HepG2 (cell line): ENCODE results near the gene SRP9. TPM values are rescaled to one million over a fixed set of nuclear protein-coding genes. Genes with fewer than 3 reads are reported as not detected.
A peak's percentile ranks its signal among the peaks of the same experiment; 100 is the strongest.

ENCODE experiments used
- ATF3 ChIP-seq: sonication (generic); formaldehyde crosslinking; IDR thresholded peaks from 2 replicates; pipeline ENCODE4 v1.4.0; 2020; ENCODE audit warnings: missing genetic modification reagents
- FOSL2 ChIP-seq: sonication (generic); formaldehyde crosslinking; IDR thresholded peaks from 2 replicates; pipeline ENCODE4 v1.4.0; 2020; ENCODE audit warnings: missing genetic modification reagents
- FOXP1 ChIP-seq, 2 experiments: fragments of 450-650 bp in 1 of 2; IDR thresholded peaks; 2 replicates each; pipeline ENCODE4 v1.6.1; 2017 to 2018; ENCODE audit warnings: antibody characterized with exemption in 1 of 2
- HMG20B ChIP-seq: conservative IDR thresholded peaks from 2 replicates; pipeline ENCODE4 v1.6.1; 2016; ENCODE audit warnings: missing genetic modification reagents, missing compliant biosample characterization
- HMGXB3 ChIP-seq: sonication (generic); formaldehyde crosslinking; IDR thresholded peaks from 2 replicates; pipeline ENCODE4 v1.4.0; 2020; ENCODE audit warnings: missing genetic modification reagents, borderline replicate concordance
- ISL2 ChIP-seq: sonication (generic); formaldehyde crosslinking; IDR thresholded peaks from 2 replicates; pipeline ENCODE4 v1.5.0; 2020; ENCODE audit warnings: missing genetic modification reagents
- KDM5B ChIP-seq: sonication (generic); formaldehyde crosslinking; IDR thresholded peaks from 2 replicates; pipeline ENCODE4 v1.4.0; 2020; ENCODE audit warnings: missing genetic modification reagents, mild to moderate bottlenecking, borderline replicate concordance
- RBAK ChIP-seq: sonication (generic); formaldehyde crosslinking; IDR thresholded peaks from 2 replicates; pipeline ENCODE4 v1.5.1; 2020; ENCODE audit warnings: mild to moderate bottlenecking, missing genetic modification reagents
- STAT6 ChIP-seq: sonication (generic); formaldehyde crosslinking; IDR thresholded peaks from 2 replicates; pipeline ENCODE4 v1.4.0; 2020; ENCODE audit warnings: missing genetic modification reagents, mild to moderate bottlenecking, borderline replicate concordance
- TBX2 ChIP-seq: sonication (generic); formaldehyde crosslinking; IDR thresholded peaks from 2 replicates; pipeline ENCODE4 v1.5.0; 2020; ENCODE audit warnings: missing genetic modification reagents, mild to moderate bottlenecking, borderline replicate concordance
- TIGD3 ChIP-seq: sonication (generic); formaldehyde crosslinking; IDR thresholded peaks from 2 replicates; pipeline ENCODE4 v1.5.1; 2020; ENCODE audit warnings: mild to moderate bottlenecking, missing genetic modification reagents, borderline replicate concordance
- ZBTB7A ChIP-seq: sonication (generic); formaldehyde crosslinking; IDR thresholded peaks from 2 replicates; pipeline ENCODE4 v1.8.0; 2022; ENCODE audit warnings: mild to moderate bottlenecking, missing genetic modification reagents
- ZFP41 ChIP-seq: sonication (generic); formaldehyde crosslinking; IDR thresholded peaks from 2 replicates; pipeline ENCODE4 v1.4.0; 2020; ENCODE audit warnings: mild to moderate bottlenecking, missing genetic modification reagents, borderline replicate concordance
- ZMAT3 ChIP-seq: sonication (generic); formaldehyde crosslinking; conservative IDR thresholded peaks from 2 replicates; pipeline ENCODE4 v1.7.0; 2021; ENCODE audit warnings: missing genetic modification reagents
- ZNF296 ChIP-seq: sonication (generic); formaldehyde crosslinking; conservative IDR thresholded peaks from 2 replicates; pipeline ENCODE4 v1.5.0; 2020; ENCODE audit warnings: mild to moderate bottlenecking, missing genetic modification reagents
- ZNF33A ChIP-seq: sonication (generic); formaldehyde crosslinking; IDR thresholded peaks from 2 replicates; pipeline ENCODE4 v1.5.1; 2020; ENCODE audit warnings: missing genetic modification reagents, mild to moderate bottlenecking, moderate library complexity, borderline replicate concordance
- ZNF343 ChIP-seq: sonication (generic); formaldehyde crosslinking; IDR thresholded peaks from 2 replicates; pipeline ENCODE4 v1.4.0; 2020; ENCODE audit warnings: mild to moderate bottlenecking, missing genetic modification reagents
- ZNF597 ChIP-seq: sonication (generic); formaldehyde crosslinking; IDR thresholded peaks from 2 replicates; pipeline ENCODE4 v1.5.0; 2020; ENCODE audit warnings: missing genetic modification reagents
- ZSCAN22 ChIP-seq: sonication (generic); formaldehyde crosslinking; IDR thresholded peaks from 2 replicates; pipeline ENCODE4 v1.4.0; 2020; ENCODE audit warnings: mild to moderate bottlenecking, missing genetic modification reagents
- polyA plus RNA-seq, 8 experiments: library from polyadenylated mRNA; depleted of rRNA in 3 of 8; stranded (reverse) in 7 of 8; unstranded in 1 of 8; fragments of >200 nt; fragmentation: Illumina TruSeq in 4 of 8; extraction: Trizol in 4 of 8; gene quantifications; 2 replicates each; pipeline versions ENCODE4 v1.2.1 to v1.2.3, GENCODE V29; 2011 to 2016; ENCODE audit warnings: low read depth in 4 of 8, missing spikeins in 1 of 8, mixed read lengths in 1 of 8; ENCODE audit not compliant: insufficient read depth in 1 of 8
- total RNA-seq, 5 experiments: library from RNA; depleted of rRNA; stranded (reverse); fragments of >200 nt; fragmentation: Illumina TruSeq; extraction: Trizol; gene quantifications; 2 replicates each; pipeline ENCODE4 v1.2.3, GENCODE V29; 2016; ENCODE audit warnings: low read depth in 1 of 5

Gene SRP9
- total and polyA plus RNA-seq, 2 of the 13 experiments (the other 11 are each of a cell fraction or from before 2014, with no cell fraction given), result 251 to 307 TPM

GRCh38 chr1:225813214-225813964, 35.8 kb downstream of the SRP9 start (continued):
- TF ChIP-seq TBX2 (CRISPR knock-in tag), result peak; percentile 95
- peak; percentile 78; the same call in 1 of the 2 replicates for TF ChIP-seq ZBTB7A (CRISPR knock-in tag)
- peak; percentile 59; the same call in 1 of the 2 replicates for TF ChIP-seq ZNF343 (CRISPR knock-in tag)
- TF ChIP-seq ISL2, result peak; percentile 96
- peak; percentile 63; the same call in 1 of the 2 replicates for TF ChIP-seq KDM5B (CRISPR knock-in tag)
- TF ChIP-seq HMG20B (CRISPR knock-in tag), result peak; percentile 83; the same call in 1 of the 2 replicates
- TF ChIP-seq ZMAT3, result 0 out of 2 replicates have a peak, but pooled peaks have one; percentile 66
- no peak for TF ChIP-seq ZNF597 (CRISPR knock-in tag)
- no peak for TF ChIP-seq ZNF33A
- TF ChIP-seq TIGD3 (CRISPR knock-in tag), result no peak
- no peak for TF ChIP-seq ZNF296 (CRISPR knock-in tag)
- TF ChIP-seq FOSL2 (CRISPR knock-in tag), result peak; percentile 82
- peak; percentile 39; the same call in 1 of the 2 replicates for TF ChIP-seq ATF3 (CRISPR knock-in tag)
- TF ChIP-seq FOXP1 (IDR thresholded peaks at IDR 0.05), result peak; percentile 53; the same call in 1 of the 2 replicates
- peak; percentile 91 for TF ChIP-seq FOXP1 (CRISPR knock-in tag; IDR thresholded peaks at IDR 0.05)
- no peak for TF ChIP-seq ZFP41 (CRISPR knock-in tag)
- no peak for TF ChIP-seq RBAK (CRISPR knock-in tag)
- peak; percentile 87 for TF ChIP-seq ZSCAN22
- peak; percentile 82 for TF ChIP-seq STAT6 (CRISPR knock-in tag)
- TF ChIP-seq HMGXB3 (CRISPR knock-in tag), result peak; percentile 94
